Activated CD8-positive, alpha-beta memory T cell treated with anti-CD3 and anti-CD28 coated beads for 48 hours (primary cell): Measurements from ENCODE around the gene EXOSC7.
"Not testable (repeated sequence)": the region's sequence is repeated elsewhere in the genome, so short reads cannot be mapped to it uniquely, and the experiment has no call there.

Source experiments
- DNase-seq, 3 experiments: peaks; one replicate each; pipeline ENCODE4 v3.0.0-alpha.2; 2020; ENCODE audit warnings: low read depth in 2 of 3, low spot score in 2 of 3

EXOSC7 gene

DNA sequence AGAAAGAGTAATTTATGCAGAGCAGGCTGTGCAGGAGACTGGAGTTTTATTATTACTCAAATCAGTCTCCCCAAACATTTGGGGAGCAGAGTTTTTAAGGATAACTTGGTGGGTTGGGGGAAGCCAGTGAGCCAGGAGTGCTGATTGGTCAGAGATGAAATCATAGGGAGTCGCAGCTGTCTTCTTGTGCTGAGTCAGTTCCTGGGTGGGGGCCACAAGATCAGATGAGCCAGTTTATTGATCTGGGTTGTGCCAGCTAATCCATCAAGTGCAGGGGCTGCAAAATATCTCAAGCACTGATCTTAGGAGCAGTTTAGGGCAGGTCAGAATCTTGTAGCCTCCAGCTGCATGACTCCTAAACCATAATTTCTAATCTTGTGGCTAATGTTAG, 77.8 kb downstream of the EXOSC7 start:
- not testable (repeated sequence) for DNase-seq

DNA sequence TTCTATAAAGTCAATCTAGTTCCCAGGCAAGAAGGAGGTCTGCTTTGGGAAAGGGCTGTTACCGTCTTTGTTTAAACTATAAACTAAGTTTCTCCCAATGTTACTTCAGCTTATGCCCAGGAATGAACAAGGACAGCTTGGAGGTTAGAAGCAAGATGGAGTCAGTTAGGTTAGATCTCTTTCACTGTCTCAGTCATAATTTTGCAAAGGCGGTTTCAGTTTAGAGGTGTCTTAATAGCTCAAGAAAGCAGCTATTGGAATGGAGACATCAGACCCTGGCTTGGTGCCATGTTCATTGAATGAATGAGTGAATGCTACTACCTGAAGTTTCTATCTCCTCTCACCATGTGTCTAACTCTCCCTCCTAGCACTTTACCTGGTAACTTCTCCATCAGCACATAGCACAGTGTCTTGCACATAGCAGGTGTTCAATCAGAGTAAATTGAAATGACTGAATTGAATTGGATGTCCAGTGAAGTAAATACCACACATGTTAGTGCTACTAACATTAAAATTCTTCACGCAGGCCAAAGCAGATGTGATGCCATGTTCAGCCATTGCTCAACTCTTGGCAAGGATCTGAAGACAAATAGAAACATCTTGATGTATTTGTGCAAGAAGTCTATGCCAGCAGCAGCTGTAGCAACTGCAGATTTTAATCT, 78.3 kb downstream of the EXOSC7 start:
- no peak for DNase-seq

DNA sequence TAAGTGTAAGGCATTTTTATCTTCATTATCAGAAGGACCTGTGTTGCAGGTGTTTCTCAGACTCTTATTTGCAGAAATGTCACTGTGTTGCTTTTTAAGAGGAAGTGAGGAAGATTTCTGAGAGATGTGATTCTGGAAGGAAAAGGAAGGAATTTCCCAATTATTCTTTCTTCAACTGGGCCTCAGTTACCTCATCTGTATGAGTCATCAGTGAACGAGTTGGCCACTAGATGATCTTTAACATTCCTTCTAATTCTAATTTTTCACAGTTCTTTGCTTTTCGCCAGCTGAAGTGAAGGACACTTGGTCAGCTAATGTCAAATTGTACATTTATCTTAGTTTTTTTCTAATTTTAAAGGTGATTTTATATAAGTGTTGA, 79.0 kb downstream of the EXOSC7 start:
- no peak for DNase-seq

DNA sequence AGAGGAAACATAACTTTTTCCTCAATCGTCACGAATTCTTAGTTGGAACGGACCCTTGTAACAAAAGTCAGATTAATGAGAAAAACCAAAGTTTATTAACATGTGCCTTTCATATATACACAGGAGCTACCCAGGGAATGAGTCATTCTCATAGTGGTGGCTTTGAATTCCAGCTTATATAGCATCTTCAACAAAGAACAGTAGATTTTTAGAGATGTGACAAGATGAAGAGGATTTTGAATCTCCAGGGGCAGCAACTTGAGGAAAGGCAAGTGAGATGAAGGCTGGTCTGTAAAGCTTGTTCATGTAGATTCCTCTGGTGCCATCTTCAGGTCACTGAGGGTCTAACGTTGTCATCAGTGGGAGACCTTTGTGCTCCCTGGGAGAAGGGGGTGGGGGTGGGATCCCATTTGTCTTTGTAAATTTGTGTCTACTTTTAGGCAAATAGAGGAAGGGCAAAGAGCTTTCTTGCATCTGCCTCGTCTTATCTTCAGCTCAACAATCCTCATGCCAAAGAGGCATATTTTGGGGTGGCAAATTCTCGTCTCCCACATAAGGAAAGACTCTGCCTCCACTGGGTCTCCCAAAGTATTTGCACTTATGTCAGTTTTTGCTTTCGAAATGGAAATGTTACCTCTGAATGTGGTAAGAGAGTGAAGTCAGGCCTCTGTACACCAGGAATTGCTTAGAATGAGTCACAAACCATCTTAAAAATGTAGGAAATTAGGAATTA, 79.5 kb downstream of the EXOSC7 start:
- no peak for DNase-seq

DNA sequence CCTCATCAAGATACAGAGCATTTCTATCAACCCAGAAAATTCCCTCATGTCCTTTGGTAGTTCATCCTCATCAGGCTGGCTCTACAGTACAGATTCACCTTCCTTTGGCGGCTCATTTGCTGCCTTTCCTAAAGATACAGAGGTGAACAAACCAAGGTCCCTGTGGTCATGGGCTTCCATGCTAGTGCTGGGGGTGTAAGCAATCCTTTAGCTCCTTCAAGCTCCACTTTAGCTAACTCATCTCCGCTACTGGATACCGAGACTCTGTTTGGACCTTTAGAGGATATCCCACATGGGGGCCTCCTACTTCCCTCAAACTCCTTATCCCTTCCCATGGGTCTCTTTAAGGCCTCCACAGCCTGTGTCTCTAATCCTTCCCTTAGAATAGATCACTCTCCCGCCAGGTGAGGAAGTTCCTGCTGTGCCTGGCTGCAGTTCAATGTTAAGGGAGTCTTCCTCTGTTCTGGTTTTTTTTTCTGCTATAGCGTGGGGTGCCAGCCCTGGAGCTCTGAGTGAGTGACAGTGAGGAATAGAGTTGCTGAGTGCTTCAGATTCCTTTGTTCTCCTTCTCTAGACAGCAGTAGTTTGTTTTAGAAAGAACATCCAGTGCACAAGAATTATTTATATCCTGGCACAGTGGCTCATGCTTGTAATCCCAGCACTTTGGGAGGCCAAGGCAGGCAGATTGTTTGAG, 80.7 kb downstream of the EXOSC7 start:
- no peak for DNase-seq

DNA sequence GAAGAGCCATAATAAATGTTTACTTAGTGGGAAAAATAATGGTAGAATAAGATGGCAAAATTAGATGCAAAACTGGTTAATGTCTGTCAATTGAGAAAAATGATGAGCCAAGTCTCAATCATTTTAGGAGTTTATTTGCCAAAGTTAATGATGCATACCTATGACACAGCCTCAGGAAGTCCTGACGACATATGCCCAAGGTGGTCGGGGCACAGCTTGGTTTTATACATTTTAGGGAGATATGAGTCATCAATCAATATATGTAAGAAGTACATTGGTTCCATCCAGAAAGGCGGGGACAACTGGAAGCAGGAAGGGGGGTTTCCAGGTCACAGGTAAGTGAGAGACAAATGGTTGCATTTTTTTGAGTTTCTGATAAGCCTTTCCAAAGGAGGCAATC, 81.5 kb downstream of the EXOSC7 start:
- no peak for DNase-seq

DNA sequence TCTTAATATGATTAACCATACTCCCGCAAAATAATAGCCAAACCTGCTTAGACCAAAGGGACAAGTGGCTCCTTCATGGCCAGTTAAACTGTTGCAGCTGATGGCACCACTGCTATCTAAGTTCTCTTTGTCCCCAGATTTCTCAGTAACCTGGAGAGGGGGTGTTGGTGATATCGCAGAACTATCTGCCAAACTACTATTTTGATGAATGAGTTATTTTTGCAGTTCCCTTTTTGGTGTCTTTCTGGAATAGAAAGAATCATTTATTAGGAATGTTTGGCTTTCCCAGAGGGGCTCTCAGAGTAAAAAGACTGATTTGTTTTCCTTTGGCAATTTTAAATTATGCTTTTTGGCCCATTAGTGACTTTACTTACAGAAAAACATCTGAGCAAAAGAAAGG, 83.1 kb downstream of the EXOSC7 start:
- no peak for DNase-seq

DNA sequence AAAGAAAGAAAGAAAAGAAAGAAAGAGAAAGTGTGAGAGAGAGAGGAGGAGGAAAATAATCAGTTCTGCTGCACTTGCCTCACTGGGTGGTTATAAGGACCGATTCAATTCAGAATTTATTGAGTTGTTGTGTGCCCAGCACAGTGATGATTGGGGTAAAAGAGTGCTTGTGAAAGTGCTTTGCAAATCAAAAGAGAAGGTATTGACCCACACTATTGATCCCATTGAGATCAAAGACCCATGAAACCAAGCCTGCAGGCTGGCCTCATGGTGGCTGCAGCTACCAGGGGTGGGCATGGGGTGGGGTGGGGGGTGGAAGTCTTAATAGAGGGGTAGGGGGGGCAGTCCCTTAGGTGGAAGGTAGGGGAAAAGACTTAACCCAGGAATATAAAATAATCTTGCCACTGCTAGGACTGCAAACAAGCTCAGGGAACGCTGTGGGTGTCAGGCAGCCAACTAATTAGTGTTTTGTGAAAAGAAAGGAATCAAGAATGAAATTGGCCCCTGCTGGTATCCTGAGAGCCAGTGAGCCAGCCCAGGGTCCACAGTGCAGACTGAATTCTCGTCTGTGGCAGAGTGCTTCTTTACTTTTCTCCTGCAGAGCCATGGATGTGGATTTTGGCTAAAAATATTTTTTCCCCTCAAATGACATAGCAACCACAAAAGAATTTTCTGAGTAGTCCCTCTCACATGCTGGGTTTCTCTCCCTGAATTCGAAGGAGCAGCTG, 84.3 kb downstream of the EXOSC7 start:
- no peak for DNase-seq
